K562 (cell line): ENCODE results near the gene TP73. TPM values are rescaled to one million over a fixed set of nuclear protein-coding genes. Genes with fewer than 3 reads are reported as not detected.

Experiments used
- ASH1L ChIP-seq: fragments of 450-650 bp; IDR thresholded peaks from 2 replicates; pipeline ENCODE4 v1.6.1; 2018; ENCODE audit warnings: borderline replicate concordance, mild to moderate bottlenecking, low read depth; ENCODE audit not compliant: partially characterized antibody
- CBX2 ChIP-seq: fragments of 200-600 bp; sonication (generic); IDR thresholded peaks from one replicate; pipeline ENCODE4 v1.6.1; 2012; ENCODE audit warnings: mild to moderate bottlenecking, low read length, inconsistent platforms; ENCODE audit not compliant: insufficient read depth, poor library complexity, severe bottlenecking
- MAX ChIP-seq: sonication (generic); formaldehyde crosslinking; IDR thresholded peaks from 2 replicates; pipeline ENCODE4 v1.9.0; 2022; ENCODE audit warnings: mild to moderate bottlenecking, missing genetic modification reagents
- ZBTB40 ChIP-seq, 2 experiments: fragments of 450-650 bp in 1 of 2; sonication (generic) in 1 of 2; formaldehyde crosslinking in 1 of 2; IDR thresholded peaks; 2 replicates each; pipeline versions ENCODE4 v1.7.1 to v1.9.0; 2016 to 2022; ENCODE audit warnings: inconsistent platforms in 1 of 2, mild to moderate bottlenecking in 1 of 2, missing genetic modification reagents in 1 of 2
- ZNF79 ChIP-seq: fragments of 250-450 bp; sonication (Bioruptor Pico); IDR thresholded peaks from 2 replicates; pipeline ENCODE4 v1.4.0; 2020; ENCODE audit warnings: low read depth, mild to moderate bottlenecking, moderate library complexity
- polyA plus RNA-seq, 8 experiments: library from polyadenylated mRNA; depleted of rRNA in 4 of 8; stranded (reverse) in 5 of 8; unstranded in 3 of 8; fragments of >200 nt; fragmentation: Nextera tagmentation in 2 of 8; fragmentation: Illumina TruSeq in 1 of 8; extraction: Ambion mirVana in 2 of 8; extraction: Trizol in 1 of 8; gene quantifications; 2 replicates each; pipeline versions ENCODE4 v1.2.1 to v1.2.3, GENCODE V29; 2011 to 2014; ENCODE audit warnings: inconsistent platforms in 1 of 8, missing spikeins in 1 of 8
- total RNA-seq, 7 experiments: library from RNA; depleted of rRNA in 6 of 7; stranded (reverse); fragments of >200 nt in 6 of 7; fragmentation: Illumina TruSeq in 2 of 7; extraction: Trizol in 2 of 7; gene quantifications; 2 replicates each; pipeline versions ENCODE4 v1.2.1 to v1.2.3, GENCODE V29; 2011 to 2021; ENCODE audit warnings: low replicate concordance in 1 of 7

Gene TP73
- total and polyA plus RNA-seq, 9 of the 15 experiments (the other 6 are each of a cell fraction or from before 2014, with no cell fraction given) = 0.07 to 1.6 (median 0.40) TPM; not detected in 2

GRCh38 chr1:3679799-3680453 is 27.6 kb downstream of the TP73 start (continued):
- no peak for TF ChIP-seq ZBTB40 (IDR thresholded peaks at IDR 0.05)
- TF ChIP-seq ZBTB40 (CRISPR knock-in tag; IDR thresholded peaks at IDR 0.05) = no peak
- no peak for TF ChIP-seq ASH1L
- no peak for TF ChIP-seq CBX2
- no peak for TF ChIP-seq MAX (CRISPR knock-in tag)
- TF ChIP-seq ZNF79 (CRISPR knock-in tag) = no peak
